ENCODE measurements around the gene TWSG1. TPM values are rescaled to one million over a fixed set of nuclear protein-coding genes. Genes with fewer than 3 reads are reported as not detected.
A peak's percentile ranks its signal among the peaks of the same experiment; 100 is the strongest.

The TWSG1 gene
- total and polyA plus RNA-seq, 2 of the 13 experiments (the other 11 are each of a cell fraction or from before 2014, with no cell fraction given) = 6.6 to 9.4 TPM

DNA sequence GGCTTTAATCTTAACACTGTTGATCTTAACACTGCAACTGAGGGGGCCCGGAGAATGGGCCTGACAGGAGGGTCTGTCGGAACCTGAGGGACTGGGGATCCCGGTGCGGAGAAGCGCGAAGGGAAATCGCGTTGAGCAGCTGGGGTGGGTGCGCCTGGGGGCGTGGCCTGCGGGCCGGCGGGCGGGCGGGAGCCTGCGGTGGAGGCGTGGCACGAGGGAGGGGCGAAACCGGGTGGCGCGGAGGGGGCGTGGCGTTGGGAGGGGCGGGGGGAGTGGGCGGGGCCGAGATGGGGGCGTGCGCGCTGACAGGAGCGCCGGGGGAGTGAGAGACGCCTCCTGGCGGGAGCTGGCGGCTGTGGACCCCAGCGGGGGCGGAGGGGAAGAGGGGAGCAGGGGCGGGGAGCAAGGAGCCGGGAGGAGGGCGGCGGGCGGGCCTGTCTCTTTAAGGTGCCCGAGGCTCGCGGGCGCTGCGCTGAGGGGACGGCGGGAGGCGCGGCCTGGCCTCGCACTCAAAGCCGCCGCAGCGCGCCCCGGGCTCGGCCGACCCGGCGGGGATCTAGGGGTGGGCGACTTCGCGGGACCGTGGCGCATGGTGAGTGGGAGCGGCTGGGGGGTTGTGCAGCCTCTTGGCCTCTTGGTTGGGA, at the start of gene TWSG1 (continued):
- TF ChIP-seq MAFF (IDR thresholded peaks at IDR 0.05; ENCODE audit: low read depth, low read length) = no peak
- TF ChIP-seq HNF1B (CRISPR knock-in tag; IDR thresholded peaks at IDR 0.05) = no peak
- TF ChIP-seq ZNF331 (CRISPR knock-in tag; IDR thresholded peaks at IDR 0.05) = peak; percentile 12; the same call in 1 of the 2 replicates
- TF ChIP-seq SIN3A (IDR thresholded peaks at IDR 0.05; ENCODE audit: borderline replicate concordance, low read depth, low read length) = peak; percentile 25; the same call in 1 of the 2 replicates
- peak; percentile 32 for TF ChIP-seq HNRNPK (IDR thresholded peaks at IDR 0.05; ENCODE audit: low read depth, low read length, poor library complexity, severe bottlenecking)
- TF ChIP-seq PHF8 (CRISPR knock-in tag; IDR thresholded peaks at IDR 0.05) = peak; percentile 67
- TF ChIP-seq, protein P1, sequence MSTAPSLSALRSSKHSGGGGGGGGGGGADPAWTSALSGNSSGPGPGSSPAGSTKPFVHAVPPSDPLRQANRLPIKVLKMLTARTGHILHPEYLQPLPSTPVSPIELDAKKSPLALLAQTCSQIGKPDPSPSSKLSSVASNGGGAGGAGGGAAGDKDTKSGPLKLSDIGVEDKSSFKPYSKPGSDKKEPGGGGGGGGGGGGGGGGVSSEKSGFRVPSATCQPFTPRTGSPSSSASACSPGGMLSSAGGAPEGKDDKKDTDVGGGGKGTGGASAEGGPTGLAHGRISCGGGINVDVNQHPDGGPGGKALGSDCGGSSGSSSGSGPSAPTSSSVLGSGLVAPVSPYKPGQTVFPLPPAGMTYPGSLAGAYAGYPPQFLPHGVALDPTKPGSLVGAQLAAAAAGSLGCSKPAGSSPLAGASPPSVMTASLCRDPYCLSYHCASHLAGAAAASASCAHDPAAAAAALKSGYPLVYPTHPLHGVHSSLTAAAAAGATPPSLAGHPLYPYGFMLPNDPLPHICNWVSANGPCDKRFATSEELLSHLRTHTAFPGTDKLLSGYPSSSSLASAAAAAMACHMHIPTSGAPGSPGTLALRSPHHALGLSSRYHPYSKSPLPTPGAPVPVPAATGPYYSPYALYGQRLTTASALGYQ (CRISPR knock-in tag; IDR thresholded peaks at IDR 0.05) = peak; percentile 37; the same call in 1 of the 2 replicates
- TF ChIP-seq ARNTL (CRISPR knock-in tag; IDR thresholded peaks at IDR 0.05) = no peak
- no peak for TF ChIP-seq ZNF781 (CRISPR knock-in tag; IDR thresholded peaks at IDR 0.05; ENCODE audit: borderline replicate concordance, not compliant biosample characterization)
- TF ChIP-seq GABPB1 (CRISPR knock-in tag; IDR thresholded peaks at IDR 0.05) = 0 out of 2 replicates have a peak, but pooled peaks have one; percentile 36
- peak; percentile 30; the same call in 1 of the 2 replicates for TF ChIP-seq ZNF574 (CRISPR knock-in tag; IDR thresholded peaks at IDR 0.05)
- TF ChIP-seq HIVEP1 (CRISPR knock-in tag; IDR thresholded peaks at IDR 0.05) = 0 out of 2 replicates have a peak, but pooled peaks have one; percentile 1
- peak; percentile 62 for TF ChIP-seq RBM39 (IDR thresholded peaks at IDR 0.05; ENCODE audit: low read depth, low read length, poor library complexity, severe bottlenecking)
- peak; percentile 61; the same call in 1 of the 2 replicates for TF ChIP-seq SALL2 (CRISPR knock-in tag; IDR thresholded peaks at IDR 0.05)
- 0 out of 2 replicates have a peak, but pooled peaks have one; percentile 7 for TF ChIP-seq ZNF709 (CRISPR knock-in tag; IDR thresholded peaks at IDR 0.05)
- TF ChIP-seq ZNF687 (CRISPR knock-in tag; IDR thresholded peaks at IDR 0.05) = peak; percentile 78

All from HepG2 (cell line).